ENCODE data around the gene OXSR1. TPM values are rescaled to one million over a fixed set of nuclear protein-coding genes. Genes with fewer than 3 reads are reported as not detected.

OXSR1 gene
- total RNA-seq (ENCODE audit: low replicate concordance) = 41.1 and 51.1 TPM in 2 replicates
- long read RNA-seq, partial matches to known transcripts = 37 of 40 reads
- long read RNA-seq, other reads (novel, unspliced or antisense) = 3 of 40 reads

DNA sequence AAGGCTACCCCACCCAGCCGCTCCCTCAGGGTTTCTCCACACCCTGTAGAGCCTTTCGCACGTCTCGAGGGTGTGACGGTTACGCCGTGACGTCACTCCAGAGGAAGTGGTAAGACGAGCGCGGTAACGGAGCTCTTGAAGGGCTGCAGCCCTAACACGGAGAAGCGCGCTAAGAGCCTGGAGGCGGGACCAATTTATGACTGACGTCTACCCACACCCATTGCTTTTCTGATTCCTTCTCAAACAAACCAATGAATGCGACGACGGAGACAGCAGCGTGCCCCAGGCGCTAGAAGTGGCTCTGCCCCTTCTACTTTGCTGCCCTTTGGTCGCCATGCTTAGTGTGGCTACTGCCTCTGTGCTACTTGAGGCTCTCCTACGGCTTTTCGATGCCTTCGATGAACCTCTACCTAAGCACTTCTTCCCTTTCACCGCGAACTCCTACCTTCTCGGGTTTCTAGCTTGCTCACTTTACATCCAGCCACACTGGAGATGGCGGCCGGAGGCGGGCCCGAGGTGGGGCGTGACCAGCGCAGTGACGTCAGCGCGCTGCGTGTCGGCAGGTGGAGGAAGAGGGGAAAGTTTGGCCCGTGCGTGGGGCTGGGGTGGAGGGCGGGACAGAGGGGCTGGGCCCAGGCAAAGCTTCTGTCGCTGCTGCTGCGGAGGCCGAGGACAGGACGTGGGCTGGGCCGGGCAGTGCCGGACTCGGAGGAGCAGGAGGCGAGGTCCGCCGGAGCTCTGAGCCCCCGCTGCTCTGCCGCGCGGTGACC, at the start of gene OXSR1:
Gene OXSR1, plus strand, starts transcription at position 586 of the 770 bp plus-strand sequence. CDS start 340 bp downstream, outside the sequence.
- Mint-ChIP-seq H3K36me3 (peaks cover 9% of the 10 kb centered on the region), H3K4me3 (peak within 1 kb of the TSS; percentile 98), H3K9me3 (no peaks in the 10 kb centered on the region), H3K27ac (peak within 1 kb of the TSS; percentile 100), H3K27me3 (no peaks in the 10 kb centered on the region), H3K4me1 (ENCODE audit: unreplicated experiment) (peaks cover 11% of the 10 kb centered on the region)
- TF ChIP-seq, protein P1, sequence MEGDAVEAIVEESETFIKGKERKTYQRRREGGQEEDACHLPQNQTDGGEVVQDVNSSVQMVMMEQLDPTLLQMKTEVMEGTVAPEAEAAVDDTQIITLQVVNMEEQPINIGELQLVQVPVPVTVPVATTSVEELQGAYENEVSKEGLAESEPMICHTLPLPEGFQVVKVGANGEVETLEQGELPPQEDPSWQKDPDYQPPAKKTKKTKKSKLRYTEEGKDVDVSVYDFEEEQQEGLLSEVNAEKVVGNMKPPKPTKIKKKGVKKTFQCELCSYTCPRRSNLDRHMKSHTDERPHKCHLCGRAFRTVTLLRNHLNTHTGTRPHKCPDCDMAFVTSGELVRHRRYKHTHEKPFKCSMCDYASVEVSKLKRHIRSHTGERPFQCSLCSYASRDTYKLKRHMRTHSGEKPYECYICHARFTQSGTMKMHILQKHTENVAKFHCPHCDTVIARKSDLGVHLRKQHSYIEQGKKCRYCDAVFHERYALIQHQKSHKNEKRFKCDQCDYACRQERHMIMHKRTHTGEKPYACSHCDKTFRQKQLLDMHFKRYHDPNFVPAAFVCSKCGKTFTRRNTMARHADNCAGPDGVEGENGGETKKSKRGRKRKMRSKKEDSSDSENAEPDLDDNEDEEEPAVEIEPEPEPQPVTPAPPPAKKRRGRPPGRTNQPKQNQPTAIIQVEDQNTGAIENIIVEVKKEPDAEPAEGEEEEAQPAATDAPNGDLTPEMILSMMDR (conservative IDR thresholded peaks at IDR 0.05) = no peak
- DNase-seq (ENCODE audit: extremely low spot score, unreplicated experiment) = peak; percentile 96

DNA sequence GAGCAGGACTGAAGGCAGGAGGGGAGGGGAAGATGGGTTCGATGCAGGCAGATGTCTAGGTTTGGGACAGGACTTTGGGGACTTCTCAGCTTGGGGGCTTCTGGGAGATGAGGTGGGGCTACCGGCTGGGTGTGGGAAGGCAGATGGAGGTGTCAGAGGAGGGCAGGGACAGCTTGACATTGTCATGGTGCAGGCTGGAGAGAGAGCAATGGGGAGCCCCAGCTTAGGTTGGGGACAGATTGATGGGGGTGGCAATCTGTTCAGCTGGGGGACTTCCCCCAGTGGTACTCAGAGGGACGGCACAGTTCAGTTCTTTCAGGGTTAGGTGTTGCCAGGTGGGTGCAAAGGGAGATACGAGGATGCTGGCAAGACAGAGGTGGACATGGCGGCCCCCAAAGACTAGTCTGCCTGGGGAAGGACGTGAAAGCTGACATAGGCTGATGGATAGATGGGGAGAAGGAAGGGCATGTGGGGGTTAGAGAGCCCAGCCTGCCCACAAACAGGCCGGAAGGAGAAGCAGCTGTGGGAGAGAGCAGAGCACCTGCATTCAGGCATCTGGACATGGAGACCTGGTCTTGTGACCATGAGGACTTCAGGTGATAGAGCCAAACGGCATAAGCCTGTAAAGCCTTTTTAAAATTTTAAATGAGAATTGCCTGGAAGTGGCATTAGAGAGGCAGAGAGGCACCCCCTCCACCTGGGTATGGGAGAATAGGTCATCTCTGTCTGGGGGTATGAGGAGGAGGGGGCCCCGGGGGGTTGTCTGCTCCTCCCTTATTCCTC, 49.5 kb upstream of the OXSR1 start:
- H3K27me3 Mint-ChIP-seq = peaks cover 6% of the 10 kb centered on the region
- no peaks in the 10 kb centered on the region for H3K4me1 Mint-ChIP-seq (ENCODE audit: unreplicated experiment)
- no peak for DNase-seq (ENCODE audit: extremely low spot score, unreplicated experiment)
- H3K27ac Mint-ChIP-seq = peak overlapping the region; percentile 32
- TF ChIP-seq, protein P1 (conservative IDR thresholded peaks at IDR 0.05) = no peak
- H3K9me3 Mint-ChIP-seq = no peaks in the 10 kb centered on the region
- no peak overlapping the region for H3K4me3 Mint-ChIP-seq
- no peaks in the 10 kb centered on the region for H3K36me3 Mint-ChIP-seq

GRCh38 chr3:38116471-38117162, 48.7 kb upstream of the OXSR1 start:
- DNase-seq (ENCODE audit: extremely low spot score, unreplicated experiment) = no peak
- no peak overlapping the region for H3K27ac Mint-ChIP-seq
- TF ChIP-seq, protein P1 (conservative IDR thresholded peaks at IDR 0.05) = no peak
- H3K36me3 Mint-ChIP-seq = no peaks in the 10 kb centered on the region
- H3K4me1 Mint-ChIP-seq (ENCODE audit: unreplicated experiment) = no peaks in the 10 kb centered on the region
- peaks cover 6% of the 10 kb centered on the region for H3K27me3 Mint-ChIP-seq
- no peak overlapping the region for H3K4me3 Mint-ChIP-seq
- no peaks in the 10 kb centered on the region for H3K9me3 Mint-ChIP-seq

DNA sequence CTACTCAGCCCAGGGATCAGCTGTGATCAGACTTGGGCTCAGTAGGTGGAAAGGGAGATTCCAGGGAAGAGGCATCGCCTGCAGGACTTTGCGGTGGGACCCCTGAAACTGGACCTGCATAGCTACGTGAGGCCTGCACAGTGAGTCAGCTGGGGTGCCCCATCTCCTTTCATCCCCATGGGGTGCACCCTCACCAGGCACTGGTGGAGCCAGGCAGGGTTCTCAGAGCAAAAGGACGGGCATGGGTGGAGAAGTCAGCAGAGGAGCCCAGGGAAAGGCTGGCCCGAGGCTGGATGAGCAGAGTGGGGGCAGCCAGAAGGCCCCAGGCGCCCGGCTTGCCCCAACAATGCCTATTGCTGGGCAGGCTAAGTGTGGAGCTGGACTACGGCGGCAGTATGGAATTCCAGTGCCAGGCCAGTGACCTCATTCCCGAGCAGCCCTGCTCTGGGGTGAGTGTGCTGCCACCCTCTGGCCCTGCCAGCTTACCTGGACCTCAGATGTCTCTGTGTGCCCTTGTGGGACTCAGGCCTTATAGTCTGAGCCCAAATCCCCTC, 48.1 kb upstream of the OXSR1 start:
- TF ChIP-seq, protein P1 (conservative IDR thresholded peaks at IDR 0.05) = no peak
- H3K36me3 Mint-ChIP-seq = no peaks in the 10 kb centered on the region
- DNase-seq (ENCODE audit: extremely low spot score, unreplicated experiment) = no peak
- no peak overlapping the region for H3K4me3 Mint-ChIP-seq
- no peaks in the 10 kb centered on the region for H3K4me1 Mint-ChIP-seq (ENCODE audit: unreplicated experiment)
- H3K9me3 Mint-ChIP-seq = no peaks in the 10 kb centered on the region
- H3K27ac Mint-ChIP-seq = no peak overlapping the region
- H3K27me3 Mint-ChIP-seq = peaks cover 6% of the 10 kb centered on the region

DNA sequence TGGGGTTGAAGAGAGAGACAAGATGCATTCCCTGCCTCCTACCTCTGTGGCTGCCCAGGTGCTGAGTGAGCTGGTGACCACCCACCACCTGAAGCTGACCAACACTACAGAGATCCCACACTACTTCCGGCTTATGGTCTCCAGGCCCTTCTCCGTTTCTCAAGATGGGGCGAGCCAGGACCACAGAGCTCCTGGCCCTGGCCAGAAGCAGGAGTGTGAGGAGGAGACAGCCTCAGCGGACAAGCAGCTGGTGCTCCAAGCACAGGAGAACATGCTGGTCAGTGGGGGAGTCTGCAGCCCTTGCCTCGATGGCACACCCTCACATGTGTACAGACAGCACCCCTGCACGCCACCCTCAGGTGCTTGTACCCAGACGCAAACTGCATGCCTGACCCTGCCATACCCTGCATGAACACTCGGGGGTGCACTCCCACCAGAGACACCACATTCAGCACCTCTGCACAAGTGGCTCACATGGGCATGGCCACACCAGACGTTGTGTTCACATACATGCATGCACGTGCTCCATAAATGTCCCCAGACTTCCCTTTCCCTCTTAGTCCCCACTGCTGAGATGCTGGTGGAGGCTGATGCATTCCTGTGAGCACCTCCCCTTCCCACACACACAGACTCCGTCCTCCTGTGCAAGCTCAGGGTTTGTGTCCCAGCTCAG, 47.5 kb upstream of the OXSR1 start:
- TF ChIP-seq, protein P1 (conservative IDR thresholded peaks at IDR 0.05) = peak; percentile 74

More for the DNA sequence above, 47.5 kb upstream of the OXSR1 start:
- DNase-seq (ENCODE audit: extremely low spot score, unreplicated experiment) = no peak
- Mint-ChIP-seq H3K9me3 (no peaks in the 10 kb centered on the region), H3K36me3 (peaks cover 3% of the 10 kb centered on the region), H3K27me3 (peaks cover 6% of the 10 kb centered on the region), H3K4me1 (ENCODE audit: unreplicated experiment) (no peaks in the 10 kb centered on the region), H3K4me3 (no peak overlapping the region), H3K27ac (no peak overlapping the region)
